Mesenchymal stem cell (in vitro differentiated cells and primary cell): Measurements from ENCODE around the gene OBP2A.

Source experiments
- DNase-seq: peaks from one replicate; pipeline ENCODE4 v3.0.0-alpha.2; 2013
- H2AFZ ChIP-seq: one replicate; pipeline ENCODE4 v1.6.1; 2013; ENCODE audit warnings: low read depth, mild to moderate bottlenecking, control low read depth, inconsistent platforms, low read length, moderate library complexity
- H2AK5ac ChIP-seq: 2 replicates; pipeline ENCODE4 v1.6.1; 2013; ENCODE audit warnings: low read length, moderate library complexity, mild to moderate bottlenecking, inconsistent platforms; ENCODE audit not compliant: severe bottlenecking
- H2BK120ac ChIP-seq: one replicate; pipeline ENCODE4 v1.6.1; 2013; ENCODE audit warnings: low read depth, mild to moderate bottlenecking, inconsistent platforms, low read length, moderate library complexity
- H2BK12ac ChIP-seq, 2 experiments: one replicate each; pipeline ENCODE4 v1.6.1; 2013; ENCODE audit warnings: inconsistent platforms in 2 of 2, low read length in 2 of 2, mild to moderate bottlenecking in 2 of 2, moderate library complexity in 2 of 2, control low read depth in 1 of 2
- H2BK15ac ChIP-seq: one replicate; pipeline ENCODE4 v1.6.1; 2013; ENCODE audit warnings: mild to moderate bottlenecking, low read depth, inconsistent platforms; ENCODE audit not compliant: poor library complexity, severe bottlenecking
- H2BK5ac ChIP-seq: 2 replicates; pipeline ENCODE4 v1.6.1; 2013; ENCODE audit warnings: low read depth, mild to moderate bottlenecking, low read length, control low read depth, inconsistent platforms; ENCODE audit not compliant: poor library complexity, severe bottlenecking
- H3K14ac ChIP-seq, 2 experiments: one replicate each; pipeline ENCODE4 v1.6.1; 2013; ENCODE audit warnings: inconsistent platforms in 2 of 2, low read length in 2 of 2, control low read depth in 1 of 2, mild to moderate bottlenecking in 1 of 2, moderate library complexity in 1 of 2
- H3K18ac ChIP-seq, 2 experiments: one replicate each; pipeline ENCODE4 v1.6.1; 2013; ENCODE audit warnings: inconsistent platforms in 2 of 2, low read length in 2 of 2, control low read depth in 1 of 2, low read depth in 1 of 2, mild to moderate bottlenecking in 1 of 2
- H3K23ac ChIP-seq, 2 experiments: one replicate each; pipeline ENCODE4 v1.6.1; 2013; ENCODE audit warnings: inconsistent platforms in 2 of 2, low read length in 2 of 2, mild to moderate bottlenecking in 2 of 2, moderate library complexity in 2 of 2, control low read depth in 1 of 2
- H3K27ac ChIP-seq: 2 replicates; pipeline ENCODE4 v1.5.1; 2013; ENCODE audit warnings: mild to moderate bottlenecking, moderate library complexity, low read length, control low read depth, inconsistent platforms; ENCODE audit not compliant: poor library complexity, severe bottlenecking
- H3K27me3 ChIP-seq, 2 experiments: 2 replicates each; pipeline versions ENCODE4 v1.6.1 to v1.7.0; 2013; ENCODE audit warnings: low read length in 2 of 2, mild to moderate bottlenecking in 2 of 2, moderate library complexity in 2 of 2, control low read depth in 1 of 2, inconsistent platforms in 1 of 2; ENCODE audit not compliant: control insufficient read depth in 1 of 2, insufficient read depth in 1 of 2
- H3K36me3 ChIP-seq, 2 experiments: 2 replicates each; pipeline versions ENCODE4 v1.6.1 to v1.7.0; 2013; ENCODE audit warnings: low read length in 2 of 2, control low read depth in 1 of 2, inconsistent platforms in 1 of 2, low read depth in 1 of 2, mild to moderate bottlenecking in 1 of 2; ENCODE audit not compliant: insufficient read depth in 2 of 2, control insufficient read depth in 1 of 2
- H3K4ac ChIP-seq, 2 experiments: one replicate each; pipeline ENCODE4 v1.6.1; 2013; ENCODE audit warnings: inconsistent platforms in 2 of 2, low read length in 2 of 2, mild to moderate bottlenecking in 2 of 2, moderate library complexity in 2 of 2, control low read depth in 1 of 2, low read depth in 1 of 2
- H3K4me1 ChIP-seq: 2 replicates; pipeline ENCODE4 v1.6.1; 2013; ENCODE audit warnings: low read depth, low read length, control low read depth; ENCODE audit not compliant: control insufficient read depth, insufficient read depth
- H3K4me2 ChIP-seq: 2 replicates; pipeline ENCODE4 v1.6.1; 2013; ENCODE audit warnings: low read length, mild to moderate bottlenecking, inconsistent platforms; ENCODE audit not compliant: poor library complexity, severe bottlenecking
- H3K4me3 ChIP-seq, 2 experiments: 2 replicates each; pipeline versions ENCODE4 v1.5.1 to v1.7.0; 2013; ENCODE audit warnings: low read length in 2 of 2, mild to moderate bottlenecking in 2 of 2, control low read depth in 1 of 2, low read depth in 1 of 2; ENCODE audit not compliant: insufficient read depth in 1 of 2
- H3K79me1 ChIP-seq: replicated peaks from 2 replicates; pipeline ENCODE4 v1.6.1; 2013; ENCODE audit warnings: mild to moderate bottlenecking, control low read depth, low read length, inconsistent platforms; ENCODE audit not compliant: poor library complexity, severe bottlenecking
- H3K9ac ChIP-seq: 2 replicates; pipeline ENCODE4 v1.7.0; 2013; ENCODE audit warnings: mild to moderate bottlenecking, low read length, moderate library complexity
- H3K9me3 ChIP-seq: 2 replicates; pipeline ENCODE4 v1.7.0; 2013; ENCODE audit warnings: mild to moderate bottlenecking, low read length; ENCODE audit not compliant: control insufficient read depth
- H4K8ac ChIP-seq: one replicate; pipeline ENCODE4 v1.6.1; 2013; ENCODE audit warnings: inconsistent platforms, mild to moderate bottlenecking, low read length, moderate library complexity
- H4K91ac ChIP-seq: one replicate; pipeline ENCODE4 v1.6.1; 2013; ENCODE audit warnings: mild to moderate bottlenecking, low read length, inconsistent platforms
- WGBS: methylation state at CpG from one replicate; pipeline ENCODE4 v1.1.7; 2013; ENCODE audit warnings: mixed read lengths; 5-methylcytosine and 5-hydroxymethylcytosine counted together

The OBP2A gene

DNA sequence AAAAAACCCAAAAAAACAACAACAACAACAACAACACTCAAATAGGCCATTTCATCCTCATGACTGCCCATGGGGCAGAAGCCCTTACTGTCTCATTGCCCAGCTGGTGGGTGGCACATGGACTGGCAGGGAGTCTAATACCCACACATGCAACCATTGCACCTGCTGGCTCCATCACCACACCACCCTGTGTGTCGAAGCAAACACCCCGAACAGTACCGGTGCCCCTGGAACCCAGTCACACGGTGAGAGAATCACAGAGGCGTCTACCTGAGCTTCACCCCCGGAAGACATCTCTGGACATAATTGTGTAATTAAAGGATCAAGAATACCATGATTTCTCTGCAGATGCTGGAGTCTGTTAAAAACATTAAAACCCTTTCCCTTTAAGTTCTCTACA is 22.1 kb downstream of the OBP2A start:
- WGBS: 92% methylated on average over 6 of the region's 6 CpGs
- H3K23ac ChIP-seq: no peak overlapping the region
- H3K4me3 ChIP-seq: no peak overlapping the region
- H3K4me2 ChIP-seq: no peak overlapping the region
- H4K91ac ChIP-seq: no peak overlapping the region
- H3K14ac ChIP-seq: no peak overlapping the region
- H3K79me1 ChIP-seq: no peaks in the 10 kb centered on the region
- H4K8ac ChIP-seq: no peak overlapping the region
- no peaks in the 10 kb centered on the region for H3K36me3 ChIP-seq
- H3K4ac ChIP-seq: no peak overlapping the region
- H3K9me3 ChIP-seq: peaks cover 9% of the 10 kb centered on the region
- no peak overlapping the region for H2BK15ac ChIP-seq
- no peak overlapping the region for H3K27ac ChIP-seq
- no peak overlapping the region for H2AFZ ChIP-seq
- H3K4me1 ChIP-seq: no peaks in the 10 kb centered on the region
- no peak overlapping the region for H2BK5ac ChIP-seq
- no peak overlapping the region for H2AK5ac ChIP-seq
- no peaks in the 10 kb centered on the region for H3K27me3 ChIP-seq
- no peak overlapping the region for H2BK120ac ChIP-seq
- no peak for DNase-seq
- H3K9ac ChIP-seq: no peak overlapping the region
- H2BK12ac ChIP-seq: no peak overlapping the region
- no peak overlapping the region for H3K18ac ChIP-seq

DNA sequence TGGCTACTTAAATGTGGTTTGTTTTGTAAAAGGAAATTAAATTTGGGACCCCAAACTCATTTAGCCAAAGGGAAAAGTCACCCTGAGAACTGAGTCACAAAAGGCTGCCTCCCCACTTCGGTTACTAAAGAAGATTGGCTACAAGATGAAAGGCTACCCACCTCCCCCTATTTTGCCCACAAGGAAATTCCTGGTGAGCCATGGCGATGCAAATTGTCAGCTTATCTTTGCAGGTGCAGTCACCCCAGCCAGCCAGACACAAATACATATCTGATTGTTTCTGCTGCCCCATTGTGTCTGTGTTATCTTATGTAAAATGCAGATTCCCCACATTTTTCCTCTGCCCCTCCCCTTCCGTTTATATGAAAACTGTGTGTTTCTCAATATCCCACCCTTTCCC is 24.5 kb downstream of the OBP2A start:
- Histone ChIP-seq H3K23ac (no peak overlapping the region), H2AFZ (no peak overlapping the region), H4K8ac (no peak overlapping the region), H3K4ac (no peak overlapping the region), H2BK5ac (no peak overlapping the region), H3K27ac (no peak overlapping the region), H3K27me3 (no peaks in the 10 kb centered on the region), H3K9ac (no peak overlapping the region), H3K4me2 (no peak overlapping the region), H4K91ac (no peak overlapping the region), H3K4me3 (no peak overlapping the region), H2BK12ac (no peak overlapping the region), H2BK15ac (no peak overlapping the region), H3K36me3 (no peaks in the 10 kb centered on the region), H3K4me1 (no peaks in the 10 kb centered on the region), H3K79me1 (no peaks in the 10 kb centered on the region), H3K18ac (no peak overlapping the region), H2BK120ac (no peak overlapping the region), H3K9me3 (peaks cover 9% of the 10 kb centered on the region), H3K14ac (no peak overlapping the region), H2AK5ac (no peak overlapping the region)
- DNase-seq: no peak
- WGBS: 61% methylated on average over 3 of the region's 3 CpGs

DNA sequence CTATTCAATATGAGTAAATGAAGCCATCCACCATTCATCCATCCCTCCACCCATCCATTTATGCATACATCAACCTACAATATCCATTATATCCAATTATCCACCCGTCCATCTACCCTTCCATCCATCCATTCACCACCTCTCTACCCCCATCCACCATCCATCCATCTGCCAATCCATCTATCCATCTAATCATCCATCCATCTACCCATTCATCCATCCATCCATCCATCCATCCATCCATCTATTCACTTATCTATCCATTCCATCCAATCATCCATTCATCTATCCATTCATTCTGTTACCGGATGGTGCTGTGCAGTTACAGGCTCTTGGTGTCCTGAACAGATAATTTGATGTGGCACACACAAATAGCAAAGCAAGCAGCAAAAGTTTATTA is 26.3 kb downstream of the OBP2A start:
- H3K27ac ChIP-seq: no peak overlapping the region
- H2AK5ac ChIP-seq: no peak overlapping the region
- no peak overlapping the region for H3K4ac ChIP-seq
- no peak overlapping the region for H4K8ac ChIP-seq
- no peaks in the 10 kb centered on the region for H3K4me1 ChIP-seq
- no peak overlapping the region for H3K14ac ChIP-seq
- no peak overlapping the region for H3K9ac ChIP-seq
- 81% methylated on average over 2 of the region's 2 CpGs for WGBS
- no peaks in the 10 kb centered on the region for H3K36me3 ChIP-seq
- no peak overlapping the region for H2BK12ac ChIP-seq
- peaks cover 9% of the 10 kb centered on the region for H3K9me3 ChIP-seq
- no peak overlapping the region for H2BK120ac ChIP-seq
- H4K91ac ChIP-seq: no peak overlapping the region
- no peak overlapping the region for H3K4me3 ChIP-seq
- H3K23ac ChIP-seq: no peak overlapping the region
- H2BK5ac ChIP-seq: no peak overlapping the region
- DNase-seq: no peak
- no peak overlapping the region for H2BK15ac ChIP-seq
- H3K27me3 ChIP-seq: no peaks in the 10 kb centered on the region
- no peak overlapping the region for H3K18ac ChIP-seq
- no peak overlapping the region for H2AFZ ChIP-seq
- H3K79me1 ChIP-seq: no peaks in the 10 kb centered on the region
- no peak overlapping the region for H3K4me2 ChIP-seq

DNA sequence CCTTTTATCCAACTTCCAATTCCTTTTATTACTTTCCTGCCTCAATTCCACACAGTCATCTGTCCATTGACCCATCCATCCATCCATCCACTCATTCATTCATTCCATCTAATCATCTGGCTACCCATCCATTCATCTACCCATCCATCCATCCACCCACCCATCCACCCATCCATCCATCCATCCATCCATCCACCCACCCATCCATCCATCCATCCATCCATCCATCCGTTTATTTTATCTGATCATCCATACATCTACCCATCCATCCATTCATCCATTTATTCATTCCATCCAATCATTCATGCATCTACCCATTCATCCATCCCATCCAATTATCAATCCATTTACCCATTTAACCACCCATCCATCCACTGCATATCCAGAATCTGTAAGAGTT is 27.2 kb downstream of the OBP2A start:
- Histone ChIP-seq H3K4ac (no peak overlapping the region), H2AFZ (no peak overlapping the region), H3K36me3 (no peaks in the 10 kb centered on the region), H3K9ac (no peak overlapping the region), H2AK5ac (no peak overlapping the region), H3K14ac (no peak overlapping the region), H3K23ac (no peak overlapping the region), H3K18ac (no peak overlapping the region), H3K4me2 (no peak overlapping the region), H4K8ac (no peak overlapping the region), H3K4me3 (no peak overlapping the region), H2BK12ac (no peak overlapping the region), H2BK120ac (no peak overlapping the region), H3K9me3 (peaks cover 9% of the 10 kb centered on the region), H2BK15ac (no peak overlapping the region), H3K4me1 (no peaks in the 10 kb centered on the region), H2BK5ac (no peak overlapping the region), H3K79me1 (no peaks in the 10 kb centered on the region), H3K27ac (no peak overlapping the region), H4K91ac (no peak overlapping the region), H3K27me3 (no peaks in the 10 kb centered on the region)
- no peak for DNase-seq
- WGBS: 75% methylated on average over 1 of the region's 1 CpG
